AML-193 (cell line): ENCODE data around the gene CCDC185.

Source experiments
- DNase-seq, 2 experiments: peaks; one replicate each; lab custom pipeline; 2025; lab: John Stamatoyannopoulos, UW

CCDC185 gene

GRCh38 chr1:223393275-223394214 lies at the start of gene CCDC185:
Gene CCDC185, plus strand, starts transcription at chr1:223393415. Its CDS starts 61 bp downstream, at chr1:223393476.
- DNase-seq = no peak

- DNase-seq = no peak
Observed at GRCh38 chr1:223343692-223344091, 49.5 kb upstream of the CCDC185 start.

- no peak for DNase-seq
Observed at GRCh38 chr1:223344491-223344890, 48.7 kb upstream of the CCDC185 start.

GRCh38 chr1:223345720-223346119 lies 47.5 kb upstream of the CCDC185 start:
- DNase-seq = no peak

GRCh38 chr1:223346311-223346710 lies 46.9 kb upstream of the CCDC185 start:
- no peak for DNase-seq

GRCh38 chr1:223347583-223347982 lies 45.6 kb upstream of the CCDC185 start:
- DNase-seq = no peak

- no peak for DNase-seq
Observed at GRCh38 chr1:223348439-223348838, 44.8 kb upstream of the CCDC185 start.

GRCh38 chr1:223349241-223349640 lies 44.0 kb upstream of the CCDC185 start:
- no peak for DNase-seq

- no peak for DNase-seq
Observed at GRCh38 chr1:223350361-223350908, 42.8 kb upstream of the CCDC185 start.

- DNase-seq = no peak
Observed at GRCh38 chr1:223352944-223353343, 40.3 kb upstream of the CCDC185 start.

GRCh38 chr1:223353939-223354338 lies 39.3 kb upstream of the CCDC185 start:
- no peak for DNase-seq

- DNase-seq = no peak
Observed at GRCh38 chr1:223355699-223356098, 37.5 kb upstream of the CCDC185 start.

- DNase-seq = no peak
Observed at GRCh38 chr1:223358826-223359225, 34.4 kb upstream of the CCDC185 start.

GRCh38 chr1:223363057-223363855 lies 30.0 kb upstream of the CCDC185 start:
- no peak for DNase-seq

- DNase-seq = no peak
Observed at GRCh38 chr1:223363856-223364684, 29.1 kb upstream of the CCDC185 start, which contains the start of gene SUSD4. Gene SUSD4, minus strand, starts transcription at chr1:223364176. Its CDS starts 751 bp downstream, at chr1:223363425.

GRCh38 chr1:223364685-223365382 lies 28.4 kb upstream of the CCDC185 start:
- DNase-seq = no peak

- no peak for DNase-seq
Observed at GRCh38 chr1:223374064-223374610, 19.1 kb upstream of the CCDC185 start.

GRCh38 chr1:223378754-223379153 lies 14.5 kb upstream of the CCDC185 start:
- DNase-seq = no peak

- no peak for DNase-seq
Observed at GRCh38 chr1:223386013-223386412, 7.2 kb upstream of the CCDC185 start.

- DNase-seq = no peak
Observed at GRCh38 chr1:223390618-223391017, 2.6 kb upstream of the CCDC185 start.

GRCh38 chr1:223394242-223394641 lies 1.0 kb downstream of the CCDC185 start:
- DNase-seq = no peak
